NCI-H2107 treated with DMSO at 0.1 percent for 48 hours (cell line): ENCODE results near the gene BRSK2.
"Not testable (repeated sequence)": the region's sequence is repeated elsewhere in the genome, so short reads cannot be mapped to it uniquely, and the experiment has no call there.

Experiments
- DNase-seq: peaks from one replicate; lab custom pipeline; 2025; ENCODE audit not compliant: unreplicated experiment; lab: John Stamatoyannopoulos, UW

Gene BRSK2

GRCh38 chr11:1435479-1435819, 45.7 kb downstream of the BRSK2 start:
- not testable (repeated sequence) for DNase-seq

GRCh38 chr11:1435820-1436467, 46.2 kb downstream of the BRSK2 start:
- no peak for DNase-seq

GRCh38 chr11:1436468-1437039, 46.8 kb downstream of the BRSK2 start:
- DNase-seq = no peak

GRCh38 chr11:1437500-1437899, 47.8 kb downstream of the BRSK2 start:
- DNase-seq = no peak

GRCh38 chr11:1438261-1438966, 48.7 kb downstream of the BRSK2 start:
- DNase-seq = no peak

- DNase-seq = no peak
Measured at GRCh38 chr11:1438967-1439330, 49.2 kb downstream of the BRSK2 start.

GRCh38 chr11:1439341-1439740, 49.6 kb downstream of the BRSK2 start:
- DNase-seq = no peak

GRCh38 chr11:1440066-1440465, 50.3 kb downstream of the BRSK2 start:
- no peak for DNase-seq

GRCh38 chr11:1440496-1440895, 50.8 kb downstream of the BRSK2 start:
- no peak for DNase-seq

GRCh38 chr11:1442163-1442562, 52.4 kb downstream of the BRSK2 start:
- no peak for DNase-seq

- no peak for DNase-seq
Measured at GRCh38 chr11:1442807-1443366, 53.2 kb downstream of the BRSK2 start.

- DNase-seq = no peak
Measured at GRCh38 chr11:1443737-1444136, 54.0 kb downstream of the BRSK2 start.

- no peak for DNase-seq
Measured at GRCh38 chr11:1444321-1444720, 54.6 kb downstream of the BRSK2 start.

- no peak for DNase-seq
Measured at GRCh38 chr11:1444823-1445422, 55.2 kb downstream of the BRSK2 start.

GRCh38 chr11:1445741-1446445, 56.2 kb downstream of the BRSK2 start:
- DNase-seq = no peak

GRCh38 chr11:1446623-1447022, 56.9 kb downstream of the BRSK2 start:
- no peak for DNase-seq

GRCh38 chr11:1447845-1448825, 58.4 kb downstream of the BRSK2 start:
- no peak for DNase-seq

- no peak for DNase-seq
Measured at GRCh38 chr11:1448882-1449281, 59.1 kb downstream of the BRSK2 start.

GRCh38 chr11:1449490-1450243, 59.9 kb downstream of the BRSK2 start:
- peak; percentile 11 for DNase-seq
